K562 (cell line): ENCODE results near the gene ARL2. TPM values are rescaled to one million over a fixed set of nuclear protein-coding genes. Genes with fewer than 3 reads are reported as not detected.
A peak's percentile ranks its signal among the peaks of the same experiment; 100 is the strongest.

Experiments
- ATAC-seq: fragments of 200-7000 bp; cut with Tn5 transposase; 3 replicates; pipeline ENCODE4 v1.9.1; 2020; ENCODE audit warnings: moderate library complexity
- BruUV-seq: library from RNA; stranded (reverse); fragments of 400-500 nt; replicated peaks from 2 replicates; lab custom pipeline; 2021; lab: Mats Ljungman, UMichigan
- CTCF ChIA-PET: fragments of 300-600 bp; formaldehyde crosslinking; extraction: SDS; loops from one replicate; lab custom pipeline; 2021; ENCODE audit warnings: low intra/inter-chr PET ratio; lab: Yijun Ruan, JAX
- POLR2A ChIA-PET: fragments of 300-600, 350-650 bp; sonication (Branson Sonifier 250); formaldehyde crosslinking; extraction: SDS; loops from one replicate; lab custom pipeline; 2021; ENCODE audit warnings: antibody characterized with exemption, inconsistent platforms; lab: Yijun Ruan, JAX
- DNase-seq, 4 experiments: peaks; one replicate each; pipeline versions ENCODE4 v3.0.0 to v3.0.0-alpha.2; 2011 to 2018; ENCODE audit warnings: low spot score in 3 of 4, mixed read lengths in 3 of 4; ENCODE audit errors: extremely low read depth in 1 of 4
- FAIRE-seq: peaks from 2 replicates; lab custom pipeline; 2011; peaks lifted over from hg19 to GRCh38; lab: Jason Lieb, UNC
- H2AFZ ChIP-seq: 2 replicates; pipeline ENCODE4 v1.6.0; 2011; ENCODE audit warnings: low read depth, low read length, control low read depth, inconsistent platforms
- H3K27ac ChIP-seq: fragments of 200-600 bp; 3 replicates; pipeline ENCODE4 v1.8.0; 2011; ENCODE audit warnings: low read depth, mild to moderate bottlenecking, control low read depth, inconsistent platforms, low read length, moderate library complexity, mixed read lengths; ENCODE audit errors: extremely low read depth
- H3K27me3 ChIP-seq, 2 experiments: fragments of 300-600 bp in 1 of 2; 2 replicates in 1 of 2; 3 replicates in 1 of 2; pipeline versions ENCODE4 v1.6.0 to v1.8.0; 2011; ENCODE audit warnings: inconsistent platforms in 2 of 2, low read length in 2 of 2, mild to moderate bottlenecking in 1 of 2, mixed read lengths in 1 of 2, moderate library complexity in 1 of 2; ENCODE audit not compliant: control insufficient read depth in 2 of 2, insufficient read depth in 2 of 2
- H3K36me3 ChIP-seq: fragments of 300-600 bp; 3 replicates; pipeline ENCODE4 v1.8.0; 2011; ENCODE audit warnings: mild to moderate bottlenecking, low read length, inconsistent platforms; ENCODE audit not compliant: control insufficient read depth, insufficient read depth
- H3K4me1 ChIP-seq, 2 experiments: fragments of 200-600 bp in 1 of 2; replicated peaks in 1 of 2; 2 replicates in 1 of 2; 3 replicates in 1 of 2; pipeline versions ENCODE4 v1.5.1 to v1.8.0; 2011; ENCODE audit warnings: inconsistent platforms in 2 of 2, low read length in 2 of 2, mild to moderate bottlenecking in 1 of 2, mixed read lengths in 1 of 2, moderate library complexity in 1 of 2; ENCODE audit not compliant: control insufficient read depth in 2 of 2, insufficient read depth in 2 of 2
- H3K4me2 ChIP-seq: 2 replicates; pipeline ENCODE4 v1.6.1; 2011; ENCODE audit warnings: low read length, control low read depth, inconsistent platforms, mixed read lengths; ENCODE audit not compliant: insufficient read depth
- H3K4me3 ChIP-seq: fragments of 200-600 bp; sonication (generic), shearing (Covaris generic); 2 replicates; pipeline ENCODE4 v1.5.1; 2016; ENCODE audit warnings: control low read depth, inconsistent platforms
- H3K79me2 ChIP-seq: fragments of 200-600 bp; 3 replicates; pipeline ENCODE4 v1.8.0; 2011; ENCODE audit warnings: low read length, inconsistent platforms; ENCODE audit not compliant: control insufficient read depth, insufficient read depth
- H3K9ac ChIP-seq, 2 experiments: 2 replicates each; pipeline versions ENCODE4 v1.6.0 to v1.6.1; 2011; ENCODE audit warnings: low read depth in 2 of 2, low read length in 2 of 2, control low read depth in 1 of 2, inconsistent platforms in 1 of 2, mild to moderate bottlenecking in 1 of 2, mixed read lengths in 1 of 2; ENCODE audit not compliant: insufficient read depth in 1 of 2
- H3K9me1 ChIP-seq: one replicate; pipeline ENCODE4 v1.6.0; 2011; ENCODE audit warnings: inconsistent platforms, mild to moderate bottlenecking, low read length, moderate library complexity; ENCODE audit not compliant: control insufficient read depth, insufficient read depth
- H3K9me3 ChIP-seq: replicated peaks from 2 replicates; pipeline ENCODE4 v1.5.1; 2011; ENCODE audit warnings: low read depth, low read length, inconsistent platforms; ENCODE audit not compliant: control insufficient read depth, insufficient read depth
- H4K20me1 ChIP-seq: replicated peaks from 2 replicates; pipeline ENCODE4 v1.6.1; 2011; ENCODE audit warnings: low read length, inconsistent platforms, mixed read lengths; ENCODE audit not compliant: control insufficient read depth, insufficient read depth
- CSDE1 ChIP-seq, 2 experiments: fragments of 450-650 bp; IDR thresholded peaks; 2 replicates each; pipeline ENCODE4 v1.6.1; 2016; ENCODE audit warnings: mild to moderate bottlenecking in 1 of 2
- MBD1 ChIP-seq: fragments of 250-450 bp; sonication (Bioruptor Pico); IDR thresholded peaks from 2 replicates; pipeline ENCODE4 v1.8.0; 2022; ENCODE audit warnings: inconsistent platforms
- PHF20 ChIP-seq: fragments of 450-650 bp; IDR thresholded peaks from 2 replicates; pipeline ENCODE4 v1.6.1; 2018; ENCODE audit not compliant: partially characterized antibody
- RBFOX2 ChIP-seq: fragments of 200-400 bp; formaldehyde crosslinking; IDR thresholded peaks from 2 replicates; pipeline ENCODE4 v1.6.1; 2017; ENCODE audit warnings: low read depth, mild to moderate bottlenecking, low read length, moderate library complexity
- WGBS: fragments of 100-300 bp; shearing (Covaris generic); methylation state at CpG from one replicate; pipeline ENCODE4 v1.1.6; 2016; ENCODE audit warnings: low coverage, mixed read lengths; ENCODE audit not compliant: insufficient coverage; ENCODE audit errors: missing lambda C conversion rate; 5-methylcytosine and 5-hydroxymethylcytosine counted together
- in situ Hi-C: fragments of 300-500 bp; cut with MboI; formaldehyde crosslinking; loops from 4 replicates; pipeline ENCODE4 v1.15.0; 2018; ENCODE audit warnings: inconsistent platforms, mixed read lengths
- intact Hi-C: fragments of 100-400 bp; cut with micrococcal nuclease; formaldehyde crosslinking; loops from 2 replicates; pipeline ENCODE4 v1.14.2; 2022
- polyA plus RNA-seq, 8 experiments: library from polyadenylated mRNA; depleted of rRNA in 4 of 8; stranded (reverse) in 5 of 8; unstranded in 3 of 8; fragments of >200 nt; fragmentation: Nextera tagmentation in 2 of 8; fragmentation: Illumina TruSeq in 1 of 8; extraction: Ambion mirVana in 2 of 8; extraction: Trizol in 1 of 8; gene quantifications; 2 replicates each; pipeline versions ENCODE4 v1.2.1 to v1.2.3, GENCODE V29; 2011 to 2014; ENCODE audit warnings: inconsistent platforms in 1 of 8, missing spikeins in 1 of 8
- total RNA-seq, 7 experiments: library from RNA; depleted of rRNA in 6 of 7; stranded (reverse); fragments of >200 nt in 6 of 7; fragmentation: Illumina TruSeq in 2 of 7; extraction: Trizol in 2 of 7; gene quantifications; 2 replicates each; pipeline versions ENCODE4 v1.2.1 to v1.2.3, GENCODE V29; 2011 to 2021; ENCODE audit warnings: low replicate concordance in 1 of 7
- TF ChIP-seq, protein P1 (sequence below): fragments of 450-650 bp; IDR thresholded peaks from 2 replicates; pipeline ENCODE4 v1.6.1; 2016; ENCODE audit warnings: mild to moderate bottlenecking
- TF ChIP-seq, protein P2 (sequence below): sonication (generic); formaldehyde crosslinking; IDR thresholded peaks from 2 replicates; pipeline ENCODE4 v1.8.0; 2022; ENCODE audit warnings: missing genetic modification reagents, mild to moderate bottlenecking, borderline replicate concordance

The ARL2 gene
- total and polyA plus RNA-seq, 9 of the 15 experiments (the other 6 are each of a cell fraction or from before 2014, with no cell fraction given) = 5.7 to 154 (median 92.2) TPM

- peak overlapping the region in 1 of 2 experiments; percentile 75; a peak in 1 of 4 replicates for H3K9ac ChIP-seq
- TSS peak; percentile 39 for BruUV-seq
- no peak overlapping the region for H3K4me3 ChIP-seq
- no peak overlapping the region for H3K4me2 ChIP-seq
- peaks cover 7 to 22% of the 10 kb centered on the region in 2 experiments; a peak in 3 of 5 replicates for H3K4me1 ChIP-seq
- no peaks in the 10 kb centered on the region for H3K9me3 ChIP-seq
- H3K27ac ChIP-seq = no peak overlapping the region
- H2AFZ ChIP-seq = no peak overlapping the region
- H3K36me3 ChIP-seq = no peaks in the 10 kb centered on the region
- TF ChIP-seq PHF20 = no peak
- TF ChIP-seq CSDE1 (IDR thresholded peaks at IDR 0.05) = no peak
- ChIA-PET CTCF (interaction anchor here (0.6 kb wide), 1 partner anchor 75 kb away, joined by 3 read pairs; no protein-coding TSS in a partner anchor), POLR2A (interaction anchor here (0.7 to 1.5 kb wide), 4 partner anchors 9 to 512 kb away, joined by 3 to 5 read pairs (median 3); partner anchors contain the start of gene BATF2)
- intact Hi-C loops = no loop called here
- ATAC-seq (no peak), DNase-seq (no peak), FAIRE-seq (no peak)
- 80% methylated on average over 6 of the region's 6 CpGs for WGBS
- in situ Hi-C loops = no loop called here
- no peaks in the 10 kb centered on the region for H3K9me1 ChIP-seq
- H3K79me2 ChIP-seq = no peaks in the 10 kb centered on the region
- no peaks in the 10 kb centered on the region for H3K27me3 ChIP-seq
- no peaks in the 10 kb centered on the region for H4K20me1 ChIP-seq
Measured at GRCh38 chr11:64987998-64988854, 25.7 kb upstream of the ARL2 start.

DNA sequence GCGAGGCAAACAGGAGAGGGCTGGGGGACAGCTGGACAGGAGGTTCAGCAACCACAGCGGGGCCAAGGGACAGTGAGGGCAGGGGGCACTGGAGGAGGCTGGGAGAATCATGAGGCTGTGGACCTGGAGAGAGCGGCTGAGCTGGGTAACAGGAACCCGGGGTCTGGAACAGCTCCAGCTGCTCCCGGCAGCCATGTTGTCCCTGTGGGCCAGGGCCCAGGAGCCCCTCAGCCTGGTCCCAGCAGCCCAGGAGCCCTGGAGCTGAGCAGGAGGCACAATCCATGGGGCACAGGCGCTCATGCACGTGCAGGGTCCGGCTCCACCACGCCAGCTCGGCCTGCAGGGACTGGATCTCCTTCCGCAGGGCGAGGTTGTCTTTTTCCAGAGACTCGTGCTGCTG is 24.5 kb upstream of the ARL2 start:
- 88% methylated on average over 12 of the region's 13 CpGs for WGBS
- no peaks in the 10 kb centered on the region for H3K79me2 ChIP-seq
- H3K27me3 ChIP-seq = no peaks in the 10 kb centered on the region
- POLR2A ChIA-PET = interaction anchor here (0.6 to 1.5 kb wide), 5 partner anchors 8 to 511 kb away, joined by 3 to 4 read pairs (median 3); no protein-coding TSS in a partner anchor
- no peaks in the 10 kb centered on the region for H3K9me3 ChIP-seq
- H3K9ac ChIP-seq = peak overlapping the region in 1 of 2 experiments; percentile 85; a peak in 2 of 4 replicates
- H3K4me3 ChIP-seq = peak overlapping the region; percentile 14; the same call in 1 of the 2 replicates
- peak overlapping the region; percentile 69; the same call in 1 of the 2 replicates for H3K4me2 ChIP-seq
- CTCF ChIA-PET = no interaction called here
- no peak; the same call in 1 of the 3 replicates for ATAC-seq
- in situ Hi-C loops (no loop called here), intact Hi-C loops (no loop called here)
- DNase-seq = no peak
- H2AFZ ChIP-seq = no peak overlapping the region
- FAIRE-seq = no peak
- BruUV-seq = no TSS peak
- H3K4me1 ChIP-seq = peaks cover 7 to 24% of the 10 kb centered on the region in 2 experiments; a peak in 3 of 5 replicates
- H3K27ac ChIP-seq = peak overlapping the region; percentile 64; the same call in 2 of the 3 replicates
- no peaks in the 10 kb centered on the region for H3K9me1 ChIP-seq
- no peaks in the 10 kb centered on the region for H4K20me1 ChIP-seq
- no peaks in the 10 kb centered on the region for H3K36me3 ChIP-seq
- TF ChIP-seq, protein P1, sequence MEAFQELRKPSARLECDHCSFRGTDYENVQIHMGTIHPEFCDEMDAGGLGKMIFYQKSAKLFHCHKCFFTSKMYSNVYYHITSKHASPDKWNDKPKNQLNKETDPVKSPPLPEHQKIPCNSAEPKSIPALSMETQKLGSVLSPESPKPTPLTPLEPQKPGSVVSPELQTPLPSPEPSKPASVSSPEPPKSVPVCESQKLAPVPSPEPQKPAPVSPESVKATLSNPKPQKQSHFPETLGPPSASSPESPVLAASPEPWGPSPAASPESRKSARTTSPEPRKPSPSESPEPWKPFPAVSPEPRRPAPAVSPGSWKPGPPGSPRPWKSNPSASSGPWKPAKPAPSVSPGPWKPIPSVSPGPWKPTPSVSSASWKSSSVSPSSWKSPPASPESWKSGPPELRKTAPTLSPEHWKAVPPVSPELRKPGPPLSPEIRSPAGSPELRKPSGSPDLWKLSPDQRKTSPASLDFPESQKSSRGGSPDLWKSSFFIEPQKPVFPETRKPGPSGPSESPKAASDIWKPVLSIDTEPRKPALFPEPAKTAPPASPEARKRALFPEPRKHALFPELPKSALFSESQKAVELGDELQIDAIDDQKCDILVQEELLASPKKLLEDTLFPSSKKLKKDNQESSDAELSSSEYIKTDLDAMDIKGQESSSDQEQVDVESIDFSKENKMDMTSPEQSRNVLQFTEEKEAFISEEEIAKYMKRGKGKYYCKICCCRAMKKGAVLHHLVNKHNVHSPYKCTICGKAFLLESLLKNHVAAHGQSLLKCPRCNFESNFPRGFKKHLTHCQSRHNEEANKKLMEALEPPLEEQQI = no peak
- peak; percentile 53 for TF ChIP-seq RBFOX2
- TF ChIP-seq MBD1 (CRISPR knock-in tag) = no peak
- TF ChIP-seq, protein P2, sequence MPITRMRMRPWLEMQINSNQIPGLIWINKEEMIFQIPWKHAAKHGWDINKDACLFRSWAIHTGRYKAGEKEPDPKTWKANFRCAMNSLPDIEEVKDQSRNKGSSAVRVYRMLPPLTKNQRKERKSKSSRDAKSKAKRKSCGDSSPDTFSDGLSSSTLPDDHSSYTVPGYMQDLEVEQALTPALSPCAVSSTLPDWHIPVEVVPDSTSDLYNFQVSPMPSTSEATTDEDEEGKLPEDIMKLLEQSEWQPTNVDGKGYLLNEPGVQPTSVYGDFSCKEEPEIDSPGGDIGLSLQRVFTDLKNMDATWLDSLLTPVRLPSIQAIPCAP (CRISPR knock-in tag) = no peak
